Measurements from ENCODE around the gene FAM163B. TPM values are rescaled to one million over a fixed set of nuclear protein-coding genes. Genes with fewer than 3 reads are reported as not detected.

The FAM163B gene
- total RNA-seq, 1 donor from 2014 or later = 16.5 TPM

Other genes starting within 250 kb of the FAM163B start
- gene SURF4, start 233.3 kb downstream of the FAM163B start, total RNA-seq = 88.6 TPM
- gene STKLD1, start 233.0 kb downstream of the FAM163B start, total RNA-seq = 1.6 TPM
- gene REXO4, start 191.4 kb downstream of the FAM163B start, total RNA-seq = 15.1 TPM
- gene ADAMTS13, start 187.0 kb downstream of the FAM163B start, total RNA-seq = 2.2 TPM
- gene CACFD1, start 149.4 kb downstream of the FAM163B start, total RNA-seq = 19.0 TPM
- 17.2 TPM for gene SLC2A6, start 130.3 kb downstream of the FAM163B start, total RNA-seq
- gene MYMK, start 84.4 kb downstream of the FAM163B start, total RNA-seq = not detected
- gene ADAMTSL2, start 74.7 kb downstream of the FAM163B start, total RNA-seq = 3.3 TPM
- gene DBH, start 27.0 kb upstream of the FAM163B start, total RNA-seq = not detected
- 2.5 TPM for gene SARDH, start 129.0 kb upstream of the FAM163B start, total RNA-seq

All from occipital lobe (tissue), 1 donor.